Measurements from ENCODE around the gene KCNK3.

Gene KCNK3

GRCh38 chr2:26675651-26676255 lies 16.8 kb upstream of the KCNK3 start:
- no peak for TF ChIP-seq CTCF (IDR thresholded peaks at IDR 0.05)

- no peak for TF ChIP-seq CTCF (IDR thresholded peaks at IDR 0.05)
These were observed 14.5 kb upstream of the KCNK3 start for GRCh38 chr2:26678035-26678434.

- TF ChIP-seq CTCF (IDR thresholded peaks at IDR 0.05) = no peak
These were observed 12.7 kb upstream of the KCNK3 start for GRCh38 chr2:26679867-26680266.

GRCh38 chr2:26681656-26682055 lies 10.9 kb upstream of the KCNK3 start:
- TF ChIP-seq CTCF (IDR thresholded peaks at IDR 0.05) = no peak

GRCh38 chr2:26682155-26682554 lies 10.4 kb upstream of the KCNK3 start:
- TF ChIP-seq CTCF (IDR thresholded peaks at IDR 0.05) = no peak

- no peak for TF ChIP-seq CTCF (IDR thresholded peaks at IDR 0.05)
These were observed 8.9 kb upstream of the KCNK3 start for GRCh38 chr2:26683583-26683982.

GRCh38 chr2:26685341-26685740 lies 7.2 kb upstream of the KCNK3 start:
- no peak for TF ChIP-seq CTCF (IDR thresholded peaks at IDR 0.05)
